Osteocyte (in vitro differentiated cells): ENCODE results near the gene RBFOX2. TPM values are rescaled to one million over a fixed set of nuclear protein-coding genes. Genes with fewer than 3 reads are reported as not detected.

Experiments used
- DNase-seq: peaks from one replicate; pipeline ENCODE4 v3.0.0; 2021; ENCODE audit warnings: mixed read lengths; ENCODE audit not compliant: unreplicated experiment; ENCODE audit errors: extremely low spot score
- H3K27ac Mint-ChIP-seq: one replicate; pipeline ENCODE4 v1.8.0; 2021; ENCODE audit warnings: mild to moderate bottlenecking, mixed read lengths; ENCODE audit not compliant: unreplicated experiment
- H3K27me3 Mint-ChIP-seq: one replicate; pipeline ENCODE4 v1.8.0; 2021; ENCODE audit warnings: mixed read lengths; ENCODE audit not compliant: unreplicated experiment
- H3K36me3 Mint-ChIP-seq: one replicate; pipeline ENCODE4 v1.8.0; 2021; ENCODE audit warnings: mixed read lengths; ENCODE audit not compliant: unreplicated experiment
- H3K4me1 Mint-ChIP-seq: one replicate; pipeline ENCODE4 v1.8.0; 2021; ENCODE audit warnings: mixed read lengths; ENCODE audit not compliant: unreplicated experiment
- H3K4me3 Mint-ChIP-seq: one replicate; pipeline ENCODE4 v1.8.0; 2021; ENCODE audit warnings: mild to moderate bottlenecking, moderate library complexity, mixed read lengths; ENCODE audit not compliant: unreplicated experiment
- H3K9me3 Mint-ChIP-seq: one replicate; pipeline ENCODE4 v1.8.0; 2021; ENCODE audit warnings: mixed read lengths; ENCODE audit not compliant: unreplicated experiment
- CTCF ChIP-seq: fragments of 200-600 bp; sonication (generic); IDR thresholded peaks from 2 replicates; pipeline ENCODE4 v1.5.0; 2021; ENCODE audit warnings: antibody characterized with exemption, mild to moderate bottlenecking, moderate library complexity
- total RNA-seq: library from RNA; stranded (reverse); gene quantifications from 2 replicates; pipeline ENCODE4 v1.2.1, GENCODE V29; 2021

The RBFOX2 gene
- total RNA-seq, 1 donor from 2014 or later: 151 TPM

- peaks cover 60% of the 10 kb centered on the region for H3K4me1 Mint-ChIP-seq
Measured at GRCh38 chr22:35835267-35835997, 193.2 kb downstream of the RBFOX2 start.

GRCh38 chr22:35834061-35834460 is 194.6 kb downstream of the RBFOX2 start:
- DNase-seq: no peak
- no peaks in the 10 kb centered on the region for H3K36me3 Mint-ChIP-seq
- no peaks in the 10 kb centered on the region for H3K27me3 Mint-ChIP-seq
- H3K4me3 Mint-ChIP-seq: peak overlapping the region; percentile 24
- TF ChIP-seq CTCF: no peak
- H3K27ac Mint-ChIP-seq: peak overlapping the region; percentile 98
- H3K9me3 Mint-ChIP-seq: no peaks in the 10 kb centered on the region
- peaks cover 58% of the 10 kb centered on the region for H3K4me1 Mint-ChIP-seq

More at GRCh38 chr22:35835267-35835997, 193.2 kb downstream of the RBFOX2 start:
- H3K4me3 Mint-ChIP-seq: peak overlapping the region; percentile 81
- no peaks in the 10 kb centered on the region for H3K36me3 Mint-ChIP-seq
- no peak for DNase-seq
- H3K9me3 Mint-ChIP-seq: no peaks in the 10 kb centered on the region
- no peak for TF ChIP-seq CTCF
- H3K27me3 Mint-ChIP-seq: no peaks in the 10 kb centered on the region
- H3K27ac Mint-ChIP-seq: peak overlapping the region; percentile 98

GRCh38 chr22:35830305-35830704 is 198.3 kb downstream of the RBFOX2 start:
- TF ChIP-seq CTCF: no peak
- Mint-ChIP-seq H3K27ac (no peak overlapping the region), H3K36me3 (peaks cover 5% of the 10 kb centered on the region), H3K27me3 (no peaks in the 10 kb centered on the region), H3K4me1 (peaks cover 30% of the 10 kb centered on the region), H3K9me3 (no peaks in the 10 kb centered on the region), H3K4me3 (no peak overlapping the region)
- no peak for DNase-seq

GRCh38 chr22:35824256-35824655 is 204.4 kb downstream of the RBFOX2 start:
- TF ChIP-seq CTCF: no peak
- H3K36me3 Mint-ChIP-seq: peaks cover 23% of the 10 kb centered on the region
- no peak overlapping the region for H3K4me3 Mint-ChIP-seq
- H3K4me1 Mint-ChIP-seq: peaks cover 26% of the 10 kb centered on the region
- no peaks in the 10 kb centered on the region for H3K9me3 Mint-ChIP-seq
- no peak for DNase-seq
- no peaks in the 10 kb centered on the region for H3K27me3 Mint-ChIP-seq
- H3K27ac Mint-ChIP-seq: no peak overlapping the region

GRCh38 chr22:35821654-35822053 is 207.0 kb downstream of the RBFOX2 start:
- Mint-ChIP-seq H3K4me3 (no peak overlapping the region), H3K4me1 (peaks cover 34% of the 10 kb centered on the region), H3K9me3 (no peaks in the 10 kb centered on the region), H3K27me3 (no peaks in the 10 kb centered on the region), H3K36me3 (peaks cover 17% of the 10 kb centered on the region), H3K27ac (no peak overlapping the region)
- DNase-seq: no peak
- TF ChIP-seq CTCF: no peak
